Measurements from ENCODE around the gene CRIM1.
A peak's percentile ranks its signal among the peaks of the same experiment; 100 is the strongest.

The CRIM1 gene

GRCh38 chr2:36587101-36587500 is 231.5 kb downstream of the CRIM1 start:
- TF ChIP-seq CTCF (IDR thresholded peaks at IDR 0.05): no peak
- Histone ChIP-seq H3K27ac (no peak overlapping the region), H3K4me3 (no peak overlapping the region)
- no peak for DNase-seq (ENCODE audit: low spot score)

GRCh38 chr2:36587556-36587955 is 232.0 kb downstream of the CRIM1 start:
- Histone ChIP-seq H3K27ac (no peak overlapping the region), H3K4me3 (no peak overlapping the region)
- TF ChIP-seq CTCF (IDR thresholded peaks at IDR 0.05): no peak
- no peak for DNase-seq (ENCODE audit: low spot score)

GRCh38 chr2:36589230-36589630 is 233.7 kb downstream of the CRIM1 start:
- DNase-seq (ENCODE audit: low spot score): no peak
- no peak for TF ChIP-seq CTCF (IDR thresholded peaks at IDR 0.05)
- no peak overlapping the region for H3K27ac ChIP-seq
- H3K4me3 ChIP-seq: no peak overlapping the region

GRCh38 chr2:36594849-36595248 is 239.3 kb downstream of the CRIM1 start:
- DNase-seq (ENCODE audit: low spot score): no peak
- Histone ChIP-seq H3K27ac (no peak overlapping the region), H3K4me3 (no peak overlapping the region)
- no peak for TF ChIP-seq CTCF (IDR thresholded peaks at IDR 0.05)

GRCh38 chr2:36596397-36596796 is 240.8 kb downstream of the CRIM1 start:
- Histone ChIP-seq H3K4me3 (peak overlapping the region; percentile 98), H3K27ac (no peak overlapping the region)
- no peak for DNase-seq (ENCODE audit: low spot score)
- TF ChIP-seq CTCF (IDR thresholded peaks at IDR 0.05): no peak

- no peak for DNase-seq (ENCODE audit: low spot score)
- TF ChIP-seq CTCF (IDR thresholded peaks at IDR 0.05): no peak
- Histone ChIP-seq H3K4me3 (peak overlapping the region; percentile 98), H3K27ac (peak overlapping the region in 1 of 2 donors; percentile 98)
These were observed 241.5 kb downstream of the CRIM1 start for GRCh38 chr2:36597003-36597531.

GRCh38 chr2:36597532-36598377 is 242.2 kb downstream of the CRIM1 start, which contains the start of gene FEZ2:
FEZ2 (minus strand) TSS chr2:36598168; CDS start chr2:36598142, 26 bp downstream.
- Histone ChIP-seq H3K27ac (peak within 1 kb of the TSS; percentile 84 to 98), H3K4me3 (peak within 1 kb of the TSS; percentile 98)
- DNase-seq (ENCODE audit: low spot score): peak; percentile 80
- no peak for TF ChIP-seq CTCF (IDR thresholded peaks at IDR 0.05)

Measured in coronary artery (tissue), 2 donors.